CMK (cell line): ENCODE data around the gene NCR3LG1.

Experiments
- DNase-seq: peaks from one replicate; pipeline ENCODE4 v3.0.0-alpha.2; 2010; ENCODE audit warnings: low read depth

NCR3LG1 gene

GRCh38 chr11:17392872-17393271, 41.3 kb downstream of the NCR3LG1 start:
- no peak for DNase-seq

GRCh38 chr11:17393472-17393871, 41.9 kb downstream of the NCR3LG1 start:
- DNase-seq, result no peak

GRCh38 chr11:17394743-17395390, 43.3 kb downstream of the NCR3LG1 start:
- no peak for DNase-seq

- DNase-seq, result no peak
Observed at GRCh38 chr11:17395554-17395961, 44.0 kb downstream of the NCR3LG1 start.

GRCh38 chr11:17395978-17396377, 44.4 kb downstream of the NCR3LG1 start:
- no peak for DNase-seq

- no peak for DNase-seq
Observed at GRCh38 chr11:17396598-17397310, 45.2 kb downstream of the NCR3LG1 start.

GRCh38 chr11:17397311-17398002, 45.9 kb downstream of the NCR3LG1 start:
- DNase-seq, result no peak

GRCh38 chr11:17399236-17399635, 47.6 kb downstream of the NCR3LG1 start:
- DNase-seq, result no peak

GRCh38 chr11:17400048-17400775, 48.6 kb downstream of the NCR3LG1 start:
- DNase-seq, result no peak

GRCh38 chr11:17401316-17401715, 49.7 kb downstream of the NCR3LG1 start:
- no peak for DNase-seq

GRCh38 chr11:17401841-17402240, 50.2 kb downstream of the NCR3LG1 start:
- no peak for DNase-seq

GRCh38 chr11:17402486-17402885, 50.9 kb downstream of the NCR3LG1 start:
- no peak for DNase-seq

- no peak for DNase-seq
Observed at GRCh38 chr11:17403980-17404759, 52.6 kb downstream of the NCR3LG1 start.

- no peak for DNase-seq
Observed at GRCh38 chr11:17405232-17406005, 53.8 kb downstream of the NCR3LG1 start.

GRCh38 chr11:17406082-17406817, 54.6 kb downstream of the NCR3LG1 start:
- DNase-seq, result no peak

GRCh38 chr11:17406818-17407149, 55.2 kb downstream of the NCR3LG1 start:
- DNase-seq, result no peak

- no peak for DNase-seq
Observed at GRCh38 chr11:17407575-17407974, 56.0 kb downstream of the NCR3LG1 start.

- no peak for DNase-seq
Observed at GRCh38 chr11:17408026-17408425, 56.4 kb downstream of the NCR3LG1 start.

- no peak for DNase-seq
Observed at GRCh38 chr11:17408641-17409040, 57.0 kb downstream of the NCR3LG1 start.
